ENCODE results near the gene ISYNA1.
A peak's percentile ranks its signal among the peaks of the same experiment; 100 is the strongest.

ISYNA1 gene

GRCh38 chr19:18440936-18441803, 3.2 kb upstream of the ISYNA1 start:
- peaks cover 14% of the 10 kb centered on the region for H3K4me1 ChIP-seq
- H3K4me2 ChIP-seq (ENCODE audit: low read length), result no peak overlapping the region
- no peak overlapping the region for H3K9ac ChIP-seq

GRCh38 chr19:18440415-18440877, 2.5 kb upstream of the ISYNA1 start:
- H3K9ac ChIP-seq, result no peak overlapping the region
- H2AFZ ChIP-seq, result no peak overlapping the region
- no peaks in the 10 kb centered on the region for H3K36me3 ChIP-seq (ENCODE audit: control insufficient read depth, insufficient read depth, low read length)
- no peaks in the 10 kb centered on the region for H3K9me3 ChIP-seq (ENCODE audit: control insufficient read depth, low read length)
- H3K4me1 ChIP-seq, result peaks cover 14% of the 10 kb centered on the region
- no peak overlapping the region for H3K27ac ChIP-seq
- TF ChIP-seq CTCF (IDR thresholded peaks at IDR 0.05), result no peak
- no peak overlapping the region for H3K4me2 ChIP-seq (ENCODE audit: low read length)
- no peak overlapping the region for H3K4me3 ChIP-seq (ENCODE audit: low read depth, low read length)
- no peaks in the 10 kb centered on the region for H3K27me3 ChIP-seq (ENCODE audit: control insufficient read depth, insufficient read depth, low read length)
- peaks cover 9% of the 10 kb centered on the region for H3K79me2 ChIP-seq

More at GRCh38 chr19:18440936-18441803, 3.2 kb upstream of the ISYNA1 start:
- peaks cover 9% of the 10 kb centered on the region for H3K79me2 ChIP-seq
- H3K27me3 ChIP-seq (ENCODE audit: control insufficient read depth, insufficient read depth, low read length), result no peaks in the 10 kb centered on the region
- no peak overlapping the region for H3K27ac ChIP-seq
- H3K9me3 ChIP-seq (ENCODE audit: control insufficient read depth, low read length), result no peaks in the 10 kb centered on the region
- no peak overlapping the region for H2AFZ ChIP-seq
- no peaks in the 10 kb centered on the region for H3K36me3 ChIP-seq (ENCODE audit: control insufficient read depth, insufficient read depth, low read length)
- H3K4me3 ChIP-seq (ENCODE audit: low read depth, low read length), result no peak overlapping the region
- TF ChIP-seq CTCF (IDR thresholded peaks at IDR 0.05), result no peak

GRCh38 chr19:18439910-18440237, 1.9 kb upstream of the ISYNA1 start:
- H3K27ac ChIP-seq, result no peak overlapping the region
- H3K27me3 ChIP-seq (ENCODE audit: control insufficient read depth, insufficient read depth, low read length), result no peaks in the 10 kb centered on the region
- peaks cover 14% of the 10 kb centered on the region for H3K4me1 ChIP-seq
- no peaks in the 10 kb centered on the region for H3K9me3 ChIP-seq (ENCODE audit: control insufficient read depth, low read length)
- H3K36me3 ChIP-seq (ENCODE audit: control insufficient read depth, insufficient read depth, low read length), result no peaks in the 10 kb centered on the region
- H3K9ac ChIP-seq, result no peak overlapping the region
- H3K79me2 ChIP-seq, result peaks cover 7% of the 10 kb centered on the region
- H2AFZ ChIP-seq, result no peak overlapping the region
- TF ChIP-seq CTCF (IDR thresholded peaks at IDR 0.05), result no peak
- H3K4me3 ChIP-seq (ENCODE audit: low read depth, low read length), result no peak overlapping the region
- no peak overlapping the region for H3K4me2 ChIP-seq (ENCODE audit: low read length)

- no peak overlapping the region for H3K9ac ChIP-seq
- no peaks in the 10 kb centered on the region for H3K36me3 ChIP-seq (ENCODE audit: control insufficient read depth, insufficient read depth, low read length)
- H3K9me3 ChIP-seq (ENCODE audit: control insufficient read depth, low read length), result no peaks in the 10 kb centered on the region
- H2AFZ ChIP-seq, result peak overlapping the region; percentile 81
- peak overlapping the region; percentile 71 for H3K27ac ChIP-seq
- H3K4me1 ChIP-seq, result peaks cover 14% of the 10 kb centered on the region
- no peak overlapping the region for H3K4me2 ChIP-seq (ENCODE audit: low read length)
- H3K4me3 ChIP-seq (ENCODE audit: low read depth, low read length), result no peak overlapping the region
- no peaks in the 10 kb centered on the region for H3K27me3 ChIP-seq (ENCODE audit: control insufficient read depth, insufficient read depth, low read length)
- H3K79me2 ChIP-seq, result peaks cover 5% of the 10 kb centered on the region
- TF ChIP-seq CTCF (IDR thresholded peaks at IDR 0.05), result no peak
Observed at GRCh38 chr19:18439025-18439909, 1.3 kb upstream of the ISYNA1 start.
